Aortic smooth muscle cell (primary cell): ENCODE results near the gene AKAP9. TPM values are rescaled to one million over a fixed set of nuclear protein-coding genes. Genes with fewer than 3 reads are reported as not detected.

Source experiments
- total RNA-seq: library from RNA; depleted of rRNA; stranded (reverse); fragments of >200 nt; gene quantifications from 2 replicates; pipeline ENCODE4 v1.2.3, GENCODE V29; 2014

Gene AKAP9
- 39.6 and 41.8 TPM in 2 replicates for total RNA-seq

GRCh38 chr7:91940572-91941341 lies at the start of gene AKAP9:
Gene AKAP9 (plus strand): TSS chr7:91940862. CDS start chr7:91941100, 238 bp downstream.

GRCh38 chr7:92134271-92135051 lies 193.8 kb downstream of the AKAP9 start, which contains the start of gene CYP51A1:
Gene CYP51A1 (minus strand): TSS chr7:92134477. CDS start chr7:92134364, 113 bp downstream.

Other genes with a start within 250 kb of the AKAP9 start
- 7.4 and 9.9 TPM in 2 replicates for gene MTERF1, start 60.2 kb upstream of the AKAP9 start, total RNA-seq
- 149 and 161 TPM in 2 replicates for gene CYP51A1, start 193.6 kb downstream of the AKAP9 start, total RNA-seq
- 0.12 and 0.13 TPM in 2 replicates for gene LRRD1, start 238.3 kb downstream of the AKAP9 start, total RNA-seq